ENCODE results near the gene IRGQ.

Gene IRGQ

DNA sequence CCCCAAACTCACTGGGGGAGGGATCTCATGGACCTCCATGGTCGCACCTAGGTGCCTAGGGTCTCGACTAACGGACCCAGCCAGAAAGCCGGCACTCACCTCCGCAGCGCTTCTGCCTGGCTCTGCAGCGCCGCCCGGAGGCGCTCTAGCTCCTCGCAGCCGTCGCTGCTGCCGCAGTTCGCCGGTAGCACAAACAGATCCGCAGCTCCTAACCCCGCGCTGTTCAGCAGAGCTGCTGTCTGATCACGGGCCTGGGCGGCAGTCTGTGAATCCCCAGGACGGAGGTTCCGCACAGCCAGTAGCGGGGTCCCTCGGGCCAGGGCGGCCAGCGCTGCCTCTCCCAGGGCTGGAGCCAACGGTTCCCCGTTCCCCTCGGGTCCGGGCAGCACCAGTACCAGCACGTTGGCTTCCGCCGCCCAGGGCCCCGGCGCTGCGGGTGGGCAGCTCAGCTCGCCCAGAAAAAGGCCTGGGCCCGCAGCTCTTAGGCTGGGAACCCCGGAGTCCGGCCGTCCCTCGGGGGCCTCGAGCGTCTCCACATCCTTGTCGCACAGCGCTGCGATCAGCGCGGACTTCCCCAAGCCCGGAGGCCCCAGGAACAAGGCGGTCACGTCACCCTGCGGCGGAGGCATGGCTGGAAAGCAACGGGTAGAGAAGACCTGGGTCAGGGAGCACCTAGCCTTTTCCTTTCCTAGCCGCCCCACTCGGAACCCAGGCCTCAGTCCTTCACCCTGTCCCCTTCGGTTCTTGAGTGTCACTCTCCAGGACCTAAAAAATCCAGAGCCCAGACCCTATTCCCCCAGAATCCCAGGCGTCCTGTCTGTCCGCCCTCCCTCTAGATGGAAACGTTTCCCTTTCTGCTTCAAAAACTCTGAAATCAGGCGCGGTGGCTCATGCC, 977 bp downstream of the IRGQ start:
- TF ChIP-seq GATA3 (IDR thresholded peaks at IDR 0.05; ENCODE audit: low read depth, low read length) (no peak), GATA2 (IDR thresholded peaks at IDR 0.05; ENCODE audit: low read depth, low read length) (no peak)

DNA sequence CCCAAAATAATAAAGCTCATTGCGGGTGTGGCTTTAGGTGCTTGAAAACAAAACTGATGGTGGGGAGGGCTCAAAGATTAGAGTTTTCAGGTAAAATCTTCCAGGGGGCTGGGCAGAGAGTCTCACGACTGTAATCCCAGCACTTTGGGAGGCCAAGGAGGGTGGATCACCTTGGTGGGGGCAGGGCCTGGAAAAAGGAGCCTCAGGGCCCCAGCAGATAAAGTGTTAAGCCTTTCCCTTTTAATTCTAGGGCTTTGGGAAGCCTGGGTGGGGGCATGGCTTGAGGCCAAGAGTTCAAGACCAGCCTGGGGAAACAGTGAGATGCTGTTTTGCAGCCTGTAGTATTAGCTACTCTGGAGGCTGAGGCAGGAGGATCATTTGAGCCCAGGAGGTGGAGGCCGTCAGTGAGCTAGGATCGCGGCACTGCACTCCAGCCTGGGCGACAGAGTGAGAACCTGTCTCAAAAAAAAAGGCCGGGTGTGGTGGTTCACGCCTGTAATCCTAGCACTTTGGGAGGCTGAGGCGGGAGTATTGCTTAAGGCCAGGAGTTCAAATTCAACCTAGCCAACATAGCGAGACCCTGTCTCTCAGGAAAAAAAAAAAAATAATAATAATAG, 1.7 kb downstream of the IRGQ start:
- no peak for TF ChIP-seq GATA2 (IDR thresholded peaks at IDR 0.05; ENCODE audit: low read depth, low read length)

DNA sequence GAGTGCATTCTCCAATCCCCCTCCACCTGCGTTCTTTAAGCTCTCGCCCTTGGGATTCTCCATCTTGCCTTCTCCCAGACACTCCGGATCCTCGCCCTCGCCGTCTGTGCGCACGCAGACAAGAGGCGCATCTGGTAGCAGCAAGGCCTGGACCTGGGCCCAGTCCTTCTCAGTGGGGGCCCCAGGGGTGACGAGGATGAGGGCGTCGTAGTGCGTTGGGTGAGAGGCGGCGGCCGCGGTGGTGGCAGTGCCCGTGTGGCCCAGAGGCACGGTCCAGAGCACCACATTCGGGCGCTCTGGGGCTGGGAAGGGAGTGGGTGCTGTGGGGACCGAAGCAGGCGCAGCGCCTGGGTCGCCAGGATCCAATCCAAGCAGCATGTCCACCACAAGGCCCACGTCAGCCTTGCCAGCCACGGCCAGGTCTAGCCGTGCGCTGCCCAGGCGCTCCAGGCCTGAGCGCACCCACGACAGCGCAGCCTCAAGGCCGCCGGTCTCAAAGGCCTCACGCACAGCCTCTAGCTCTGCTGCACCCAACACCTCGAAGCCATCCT, 3.1 kb downstream of the IRGQ start:
- TF ChIP-seq GATA3 (IDR thresholded peaks at IDR 0.05; ENCODE audit: low read depth, low read length) (no peak), GATA2 (IDR thresholded peaks at IDR 0.05; ENCODE audit: low read depth, low read length) (no peak)

DNA sequence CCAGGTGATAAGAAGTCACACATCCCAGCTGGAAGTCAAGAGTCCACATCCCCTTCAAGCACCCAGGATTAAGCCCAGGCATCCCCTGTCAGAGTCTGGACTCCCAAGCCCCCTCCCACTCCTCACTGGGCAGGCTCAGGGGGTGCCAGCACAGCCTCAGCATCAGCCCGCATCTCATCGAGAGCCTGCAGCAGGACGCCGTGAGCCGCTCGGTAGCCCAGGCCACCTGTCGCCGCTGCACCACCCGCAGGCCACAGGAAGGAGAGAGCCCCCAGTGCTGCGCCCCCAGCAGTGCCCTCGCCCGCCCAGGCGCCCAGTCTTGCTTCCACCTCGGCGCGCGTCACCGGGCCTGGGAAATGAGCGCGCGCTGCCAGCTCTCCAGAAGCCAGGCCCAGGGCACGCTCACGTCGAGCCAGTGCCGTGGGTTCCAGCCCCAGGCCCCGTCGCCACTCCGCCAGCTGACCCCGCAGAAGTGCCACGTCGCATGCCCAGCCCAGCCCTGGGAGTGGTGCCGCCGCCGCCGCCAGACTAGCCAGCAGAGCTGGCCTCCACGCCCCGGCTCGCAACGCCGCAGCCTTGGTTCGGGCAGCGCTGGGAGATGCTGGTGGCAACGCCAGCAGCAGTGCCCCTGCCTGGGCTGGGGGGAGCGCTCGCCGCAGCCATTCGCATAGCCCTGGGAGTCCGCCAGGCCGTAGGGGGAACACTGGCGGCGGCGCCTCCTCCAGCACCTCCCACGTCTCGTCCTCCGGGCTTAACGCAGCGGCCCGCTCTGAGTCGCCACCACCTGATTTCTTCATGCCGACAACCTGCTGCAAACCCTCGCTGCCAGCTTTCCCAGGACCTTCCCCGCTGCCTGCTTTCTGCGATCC, 3.8 kb downstream of the IRGQ start:
- TF ChIP-seq GATA3 (IDR thresholded peaks at IDR 0.05; ENCODE audit: low read depth, low read length) (no peak), GATA2 (IDR thresholded peaks at IDR 0.05; ENCODE audit: low read depth, low read length) (no peak)

DNA sequence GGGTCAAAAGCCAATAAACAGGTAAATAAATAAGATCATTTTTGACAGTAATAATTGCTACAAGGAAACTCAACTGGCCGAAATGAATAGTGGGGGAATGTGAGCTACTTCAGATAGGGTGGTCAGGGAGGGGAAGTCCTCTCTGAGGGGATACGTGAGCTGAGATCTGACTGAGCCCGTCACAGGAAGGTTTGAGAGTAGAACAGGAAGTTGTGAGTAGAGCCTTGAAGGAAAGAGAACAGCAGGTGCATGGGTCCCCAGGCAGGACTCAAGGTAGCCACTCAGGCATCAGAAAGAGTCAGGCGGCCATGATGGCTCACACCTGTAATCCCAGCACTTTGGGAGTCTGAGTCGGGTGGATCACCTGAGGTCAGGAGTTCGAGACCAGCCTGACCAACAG, 6.3 kb downstream of the IRGQ start:
- no peak for TF ChIP-seq GATA2 (IDR thresholded peaks at IDR 0.05; ENCODE audit: low read depth, low read length)
- TF ChIP-seq GATA3 (IDR thresholded peaks at IDR 0.05; ENCODE audit: low read depth, low read length) = no peak

DNA sequence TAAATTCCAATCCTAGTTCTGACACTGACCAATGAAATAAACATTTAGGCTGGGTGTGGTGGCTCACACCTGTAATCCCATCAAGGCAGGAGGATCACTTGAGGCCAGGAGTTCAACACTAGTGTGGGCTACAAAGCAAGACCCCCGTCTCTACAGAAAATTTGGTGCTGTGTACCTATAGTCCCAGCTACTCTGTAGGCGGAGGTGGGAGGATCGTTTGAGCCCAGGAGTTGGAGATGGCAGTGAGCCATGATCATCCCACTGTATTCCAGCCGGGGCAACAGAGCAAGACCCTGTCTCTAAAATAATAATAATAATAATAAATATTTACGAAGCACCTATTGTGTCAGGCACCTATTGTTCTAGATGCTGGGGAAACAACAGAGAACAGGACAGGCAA, 6.7 kb downstream of the IRGQ start:
- TF ChIP-seq GATA2 (IDR thresholded peaks at IDR 0.05; ENCODE audit: low read depth, low read length) = no peak

DNA sequence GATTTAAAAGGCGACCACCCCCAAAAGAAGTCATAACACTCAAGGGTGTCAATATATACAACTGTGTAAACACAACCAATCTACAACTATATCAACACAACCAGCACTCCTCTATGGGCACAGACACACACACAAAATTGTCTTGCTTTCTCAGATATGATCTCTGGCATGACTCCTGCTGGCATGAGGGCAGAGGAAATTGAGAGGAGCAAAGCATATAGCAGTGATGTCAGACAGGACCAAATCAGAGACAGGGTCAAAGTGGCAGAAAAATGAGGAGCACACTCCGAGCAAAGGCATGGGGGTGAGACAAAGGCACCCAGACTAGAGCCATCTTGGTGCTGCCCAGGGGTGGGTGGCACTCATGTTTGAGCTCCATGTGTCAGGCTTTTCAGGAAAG, 9.6 kb downstream of the IRGQ start:
- peak; percentile 72 for TF ChIP-seq GATA2 (IDR thresholded peaks at IDR 0.05; ENCODE audit: low read depth, low read length)
- TF ChIP-seq GATA3 (IDR thresholded peaks at IDR 0.05; ENCODE audit: low read depth, low read length) = no peak

DNA sequence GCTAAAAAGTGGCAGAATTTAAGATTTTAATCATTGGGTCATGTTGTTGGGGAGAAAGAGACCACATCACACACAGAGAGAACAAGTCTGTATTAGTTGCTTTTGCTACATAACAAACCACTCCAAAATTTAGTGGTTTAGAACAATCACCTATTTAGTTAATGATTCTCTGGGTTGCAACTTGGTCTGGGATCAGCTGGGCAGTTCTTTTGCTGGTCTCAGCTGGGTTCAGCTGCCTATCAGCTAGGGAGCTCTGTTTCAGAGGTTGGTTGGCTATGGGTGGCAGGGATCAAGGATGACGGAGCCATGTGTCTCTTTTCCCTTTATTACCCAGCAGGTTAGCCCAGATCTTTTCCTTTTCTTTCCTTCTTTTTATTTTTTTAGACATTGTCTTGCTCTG, 11.4 kb downstream of the IRGQ start:
- TF ChIP-seq GATA2 (IDR thresholded peaks at IDR 0.05; ENCODE audit: low read depth, low read length) = no peak
- TF ChIP-seq GATA3 (IDR thresholded peaks at IDR 0.05; ENCODE audit: low read depth, low read length) = no peak

DNA sequence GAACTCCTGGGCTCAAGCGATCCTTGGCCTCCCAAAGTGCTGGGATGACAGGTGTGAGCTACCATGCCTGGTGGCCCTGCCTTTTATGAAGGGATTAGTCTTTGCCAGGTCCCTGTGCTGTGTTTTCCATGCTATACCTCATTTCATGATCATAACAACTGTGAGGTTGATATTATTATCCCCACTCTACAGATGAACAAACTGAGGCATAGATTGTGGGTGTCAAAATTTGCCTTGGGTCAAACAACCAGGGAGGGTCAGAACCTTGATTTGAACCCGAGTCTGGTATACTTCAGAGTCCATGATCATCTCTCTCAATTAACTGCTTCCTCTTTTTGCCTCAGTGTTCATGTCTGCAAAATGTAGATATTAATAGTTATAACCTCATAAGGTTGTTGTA, 13.4 kb downstream of the IRGQ start:
- TF ChIP-seq GATA2 (IDR thresholded peaks at IDR 0.05; ENCODE audit: low read depth, low read length) = no peak
- TF ChIP-seq GATA3 (IDR thresholded peaks at IDR 0.05; ENCODE audit: low read depth, low read length) = no peak

DNA sequence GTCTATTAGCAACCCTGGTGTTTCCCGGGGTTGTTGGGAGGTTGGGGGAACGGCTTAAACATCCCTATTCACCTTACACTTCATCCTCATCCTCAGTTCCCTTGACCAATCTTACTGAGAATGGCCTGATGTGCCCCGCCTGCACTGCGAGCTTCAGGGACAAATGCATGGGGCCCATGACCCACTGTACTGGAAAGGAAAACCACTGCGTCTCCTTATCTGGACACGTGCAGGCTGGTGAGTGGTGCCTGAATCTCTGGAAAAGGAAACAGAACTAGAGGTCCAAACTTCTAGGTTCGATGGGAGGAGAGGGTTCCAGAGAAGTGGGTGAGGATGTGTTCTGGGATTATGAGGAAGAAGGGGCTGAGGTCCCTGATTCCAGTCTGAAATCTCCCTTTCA, 14.5 kb downstream of the IRGQ start:
- no peak for TF ChIP-seq GATA3 (IDR thresholded peaks at IDR 0.05; ENCODE audit: low read depth, low read length)

DNA sequence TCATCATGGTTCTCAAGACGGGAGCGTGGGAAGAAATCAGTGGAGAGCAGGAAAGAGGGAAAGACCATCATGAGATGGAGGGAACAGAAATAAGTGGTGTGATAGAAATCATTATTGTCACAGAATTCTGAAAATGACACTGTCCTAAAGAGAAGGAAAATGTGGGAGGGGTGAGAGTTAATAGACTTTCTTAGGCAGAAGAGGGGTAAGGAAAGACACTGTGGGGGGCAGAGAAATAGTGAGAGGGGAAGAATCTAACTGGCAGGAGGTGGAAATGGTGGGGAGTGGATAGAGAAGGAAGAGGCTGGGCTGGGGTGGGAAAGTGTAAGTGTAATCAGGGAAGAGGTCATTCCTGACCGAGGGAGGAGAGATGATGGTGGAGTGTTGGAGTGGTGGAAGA, 17.1 kb downstream of the IRGQ start:
- TF ChIP-seq GATA2 (IDR thresholded peaks at IDR 0.05; ENCODE audit: low read depth, low read length) (no peak), GATA3 (IDR thresholded peaks at IDR 0.05; ENCODE audit: low read depth, low read length) (no peak)

DNA sequence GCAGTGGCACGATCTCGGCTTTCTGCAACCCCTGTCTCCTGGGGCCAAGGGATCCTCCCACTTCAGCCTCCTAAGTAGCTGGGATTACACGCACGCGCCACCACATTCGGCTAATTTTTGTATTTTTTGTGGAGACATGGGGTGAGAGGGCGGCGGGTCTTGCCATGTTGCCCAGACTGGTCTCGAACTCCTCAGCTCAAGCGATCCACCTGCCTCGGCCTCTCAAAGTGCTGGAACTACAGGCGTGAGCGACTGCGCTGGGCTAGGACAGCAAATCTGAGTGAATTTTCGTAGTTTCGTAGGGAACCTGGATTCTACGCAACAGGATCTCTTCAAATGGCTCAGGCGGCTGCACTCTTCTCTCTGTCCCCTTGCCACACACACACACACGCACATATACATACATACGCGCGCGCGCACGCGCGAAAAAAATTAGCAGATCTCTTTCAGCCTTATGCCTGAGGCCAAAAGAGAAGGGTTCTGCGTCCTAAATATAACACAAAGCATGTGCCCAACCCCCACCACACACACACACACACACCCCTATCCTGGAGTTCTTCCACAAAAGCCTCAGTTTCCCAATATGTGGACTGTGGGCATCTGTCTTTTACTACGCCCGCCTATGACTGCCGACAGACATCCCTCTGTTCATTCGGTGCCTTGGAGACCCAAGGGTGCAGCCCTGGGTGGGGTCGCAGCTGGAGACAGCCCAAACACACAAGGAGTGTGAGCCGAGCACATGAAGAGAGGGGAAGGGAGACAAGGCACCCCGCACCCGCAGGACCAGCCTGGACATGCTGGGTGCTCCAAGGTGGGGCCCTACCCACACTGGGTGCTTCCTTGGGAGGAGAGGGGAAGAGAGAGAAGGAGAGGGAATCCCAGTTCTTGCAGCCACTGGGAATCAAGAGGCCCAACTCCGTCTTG, 19.7 kb downstream of the IRGQ start:
- no peak for TF ChIP-seq GATA2 (IDR thresholded peaks at IDR 0.05; ENCODE audit: low read depth, low read length)
- no peak for TF ChIP-seq GATA3 (IDR thresholded peaks at IDR 0.05; ENCODE audit: low read depth, low read length)

DNA sequence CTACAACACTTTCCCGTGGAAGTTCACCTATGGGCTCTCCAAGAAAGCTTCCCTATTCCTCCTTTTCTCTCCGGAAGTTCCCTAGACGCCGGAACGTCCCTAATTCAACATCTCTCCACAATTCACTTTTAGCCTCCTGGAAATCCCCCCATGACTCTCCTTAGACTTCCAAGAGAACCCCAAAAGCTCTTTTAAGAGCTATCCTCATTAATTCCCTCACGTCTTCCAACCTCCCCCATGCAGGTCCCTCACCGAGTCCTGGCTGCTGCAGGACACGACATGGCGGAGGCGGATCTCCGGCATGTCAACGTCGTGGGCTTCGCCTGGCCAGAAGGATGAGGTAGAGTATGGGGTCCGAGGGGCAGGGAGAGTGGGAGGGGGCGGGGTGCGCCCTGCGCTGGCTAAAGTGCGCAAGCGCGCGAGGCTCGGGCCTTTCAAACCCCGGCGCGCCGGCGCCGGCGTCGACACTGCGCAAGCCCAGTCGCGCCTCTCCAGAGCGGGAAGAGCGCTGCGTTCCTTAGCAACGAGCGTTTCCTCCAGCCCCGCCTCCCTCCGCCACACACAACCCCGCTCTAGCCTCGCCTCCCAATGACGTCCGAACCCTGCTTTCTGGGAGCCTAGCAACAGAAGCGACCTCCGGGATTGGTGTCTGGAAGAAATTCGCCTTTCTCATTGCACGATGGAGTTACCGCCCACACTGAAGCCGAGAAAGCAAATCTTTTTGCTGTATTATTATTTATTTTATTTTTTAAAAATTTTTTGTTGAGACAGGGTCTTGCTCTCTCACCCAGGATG, 20.6 kb downstream of the IRGQ start, which contains the start of the genes PINLYP and XRCC1:
PINLYP (plus strand) TSS at position 646 of the 795 bp plus-strand sequence. CDS start 1,391 bp downstream, outside the sequence.
XRCC1 (minus strand) TSS at position 372 of the 795 bp plus-strand sequence; CDS start at position 303, 69 bp downstream.
- TF ChIP-seq GATA3 (IDR thresholded peaks at IDR 0.05; ENCODE audit: low read depth, low read length) = no peak
- no peak for TF ChIP-seq GATA2 (IDR thresholded peaks at IDR 0.05; ENCODE audit: low read depth, low read length)

Data from SH-SY5Y (cell line).